HG02885 (cell line): ENCODE results near the gene IL17RA.

ENCODE experiments used
- ATAC-seq: cut with Tn5 transposase; IDR thresholded peaks from one replicate; pipeline ENCODE4 v1.9.1; 2021; ENCODE audit warnings: mild to moderate bottlenecking; ENCODE audit not compliant: unreplicated experiment, poor library complexity

The IL17RA gene

DNA sequence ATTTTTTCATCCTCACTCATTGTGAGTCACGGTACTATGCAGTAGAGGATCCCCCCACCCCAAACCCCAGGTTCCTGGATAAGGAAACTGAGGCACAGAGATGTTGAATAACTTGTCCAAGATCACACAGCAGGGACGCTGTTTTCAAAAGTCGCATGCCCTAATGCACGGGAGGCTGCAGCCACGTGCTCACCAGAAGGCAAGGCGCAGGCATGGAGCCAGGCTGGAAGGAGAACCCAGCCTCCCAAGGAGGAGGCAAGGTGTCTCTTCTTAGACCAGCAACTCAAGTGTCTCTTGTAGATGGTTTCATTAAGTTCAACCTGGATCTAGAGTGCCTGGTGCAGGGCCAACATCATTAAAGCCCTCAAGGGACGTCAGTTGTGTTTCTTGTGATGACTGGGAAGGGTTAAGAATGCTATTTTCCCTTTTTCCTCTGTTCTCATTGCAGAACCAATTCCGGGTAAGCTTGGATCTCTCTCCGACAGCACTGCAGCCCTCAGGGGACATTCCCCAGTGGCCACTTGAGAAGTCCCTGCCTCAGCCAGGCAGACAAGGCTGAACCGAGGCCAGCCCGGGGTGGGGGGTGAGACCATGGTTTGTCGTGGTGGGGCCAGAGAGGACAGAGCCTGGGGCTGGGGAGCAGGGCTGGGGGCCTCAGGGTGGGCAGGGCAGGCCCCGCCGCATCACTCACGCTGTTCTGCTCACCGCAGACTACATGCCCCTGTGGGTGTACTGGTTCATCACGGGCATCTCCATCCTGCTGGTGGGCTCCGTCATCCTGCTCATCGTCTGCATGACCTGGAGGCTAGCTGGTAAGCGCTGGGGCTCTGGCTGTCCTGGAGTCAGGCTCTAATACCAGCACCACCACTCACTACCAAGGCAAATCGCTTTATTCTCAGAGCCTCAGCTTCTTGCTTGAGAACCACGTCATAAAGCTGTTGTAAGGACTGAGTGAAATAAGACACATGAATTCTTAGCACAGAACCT is 20.6 kb downstream of the IL17RA start:
- no peak for ATAC-seq

DNA sequence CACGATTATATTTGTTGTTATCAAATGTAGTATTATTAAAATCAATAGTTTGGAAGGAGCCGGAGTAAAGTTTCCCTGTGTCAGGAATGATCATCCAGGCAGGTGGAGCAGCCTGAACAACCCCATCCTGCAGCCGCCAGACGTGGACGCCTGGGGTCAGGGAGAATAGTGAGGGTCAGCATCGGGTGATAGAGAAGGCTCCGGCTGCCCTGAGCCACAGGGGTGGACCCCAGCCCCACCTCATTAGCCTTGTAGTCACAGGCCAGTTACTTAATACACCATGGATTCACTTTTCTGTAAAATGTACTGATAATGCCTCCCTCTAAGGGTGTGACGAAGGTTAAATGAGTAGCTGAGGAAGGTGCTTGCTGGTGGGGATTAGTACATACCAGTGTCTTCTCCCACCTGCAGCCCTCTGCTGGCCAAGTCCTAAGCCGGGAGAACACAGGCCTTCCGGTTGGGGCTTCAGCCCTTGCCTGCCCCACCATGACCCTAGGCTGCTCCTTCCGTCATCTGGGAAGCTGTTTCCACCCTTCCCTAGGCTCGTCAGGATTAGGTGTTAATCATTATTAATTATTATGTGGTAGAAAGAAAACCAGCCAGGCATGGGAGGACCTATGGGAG is 21.5 kb downstream of the IL17RA start:
- peak; percentile 23 for ATAC-seq

DNA sequence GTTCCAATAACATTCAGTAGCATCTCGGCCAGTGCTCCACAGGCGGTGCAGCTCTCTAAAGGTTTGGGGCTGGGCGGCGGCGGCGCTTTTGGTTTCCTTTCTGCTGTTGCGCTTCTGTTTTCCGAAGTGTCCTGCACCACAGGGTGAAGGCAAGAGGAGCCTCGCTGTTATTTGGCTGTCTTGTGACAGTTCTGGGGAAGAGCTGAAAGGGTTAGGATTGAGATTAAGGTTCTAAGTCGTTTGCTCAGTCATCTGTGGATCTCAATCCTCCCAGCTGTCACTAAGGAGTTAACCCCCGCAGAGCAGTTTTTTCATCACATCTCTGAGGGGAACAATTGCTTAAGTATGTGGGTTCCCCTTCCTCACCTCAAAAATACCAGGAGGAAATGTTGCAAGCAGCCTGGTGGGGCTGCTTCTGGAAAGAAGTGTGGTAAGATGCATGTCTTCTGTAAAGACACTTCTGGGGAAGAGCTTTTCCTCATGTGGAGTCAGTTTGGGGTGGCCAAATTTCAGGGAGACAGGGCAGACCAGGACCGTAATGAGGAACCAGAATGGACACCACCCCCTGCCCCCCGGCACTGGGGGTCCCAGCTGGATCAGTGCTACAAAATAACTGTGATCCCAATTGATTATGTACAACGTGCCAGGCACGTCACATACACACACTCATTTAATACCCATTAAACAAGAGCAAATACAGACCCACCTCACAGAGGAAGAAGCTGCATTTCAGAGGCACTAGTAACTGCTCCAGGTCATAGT is 22.2 kb downstream of the IL17RA start:
- peak; percentile 58 for ATAC-seq

DNA sequence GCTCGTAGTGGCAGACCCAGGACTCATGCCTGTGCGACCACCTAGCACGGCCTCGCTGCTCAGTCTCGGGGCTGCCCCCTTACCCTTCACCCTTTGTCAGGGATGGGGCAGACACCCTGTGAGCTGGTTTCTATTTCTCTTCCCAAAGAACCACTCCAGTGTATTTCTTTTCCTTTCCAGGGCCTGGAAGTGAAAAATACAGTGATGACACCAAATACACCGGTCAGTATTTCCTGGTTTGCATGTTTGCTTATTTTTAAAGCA is 22.7 kb downstream of the IL17RA start:
- ATAC-seq, result no peak

GRCh38 chr22:17108256-17109112 is 23.7 kb downstream of the IL17RA start:
- no peak for ATAC-seq

DNA sequence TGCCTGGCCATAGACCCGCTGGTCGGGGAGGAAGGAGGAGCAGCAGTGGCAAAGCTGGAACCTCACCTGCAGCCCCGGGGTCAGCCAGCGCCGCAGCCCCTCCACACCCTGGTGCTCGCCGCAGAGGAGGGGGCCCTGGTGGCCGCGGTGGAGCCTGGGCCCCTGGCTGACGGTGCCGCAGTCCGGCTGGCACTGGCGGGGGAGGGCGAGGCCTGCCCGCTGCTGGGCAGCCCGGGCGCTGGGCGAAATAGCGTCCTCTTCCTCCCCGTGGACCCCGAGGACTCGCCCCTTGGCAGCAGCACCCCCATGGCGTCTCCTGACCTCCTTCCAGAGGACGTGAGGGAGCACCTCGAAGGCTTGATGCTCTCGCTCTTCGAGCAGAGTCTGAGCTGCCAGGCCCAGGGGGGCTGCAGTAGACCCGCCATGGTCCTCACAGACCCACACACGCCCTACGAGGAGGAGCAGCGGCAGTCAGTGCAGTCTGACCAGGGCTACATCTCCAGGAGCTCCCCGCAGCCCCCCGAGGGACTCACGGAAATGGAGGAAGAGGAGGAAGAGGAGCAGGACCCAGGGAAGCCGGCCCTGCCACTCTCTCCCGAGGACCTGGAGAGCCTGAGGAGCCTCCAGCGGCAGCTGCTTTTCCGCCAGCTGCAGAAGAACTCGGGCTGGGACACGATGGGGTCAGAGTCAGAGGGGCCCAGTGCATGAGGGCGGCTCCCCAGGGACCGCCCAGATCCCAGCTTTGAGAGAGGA is 24.5 kb downstream of the IL17RA start:
- ATAC-seq, result no peak

DNA sequence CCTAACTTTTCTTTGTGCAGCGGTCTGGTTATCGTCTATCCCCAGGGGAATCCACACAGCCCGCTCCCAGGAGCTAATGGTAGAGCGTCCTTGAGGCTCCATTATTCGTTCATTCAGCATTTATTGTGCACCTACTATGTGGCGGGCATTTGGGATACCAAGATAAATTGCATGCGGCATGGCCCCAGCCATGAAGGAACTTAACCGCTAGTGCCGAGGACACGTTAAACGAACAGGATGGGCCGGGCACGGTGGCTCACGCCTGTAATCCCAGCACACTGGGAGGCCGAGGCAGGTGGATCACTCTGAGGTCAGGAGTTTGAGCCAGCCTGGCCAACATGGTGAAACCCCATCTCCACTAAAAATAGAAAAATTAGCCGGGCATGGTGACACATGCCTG is 25.2 kb downstream of the IL17RA start:
- no peak for ATAC-seq

- ATAC-seq, result no peak
These were observed 26.2 kb downstream of the IL17RA start for GRCh38 chr22:17110791-17111550.

DNA sequence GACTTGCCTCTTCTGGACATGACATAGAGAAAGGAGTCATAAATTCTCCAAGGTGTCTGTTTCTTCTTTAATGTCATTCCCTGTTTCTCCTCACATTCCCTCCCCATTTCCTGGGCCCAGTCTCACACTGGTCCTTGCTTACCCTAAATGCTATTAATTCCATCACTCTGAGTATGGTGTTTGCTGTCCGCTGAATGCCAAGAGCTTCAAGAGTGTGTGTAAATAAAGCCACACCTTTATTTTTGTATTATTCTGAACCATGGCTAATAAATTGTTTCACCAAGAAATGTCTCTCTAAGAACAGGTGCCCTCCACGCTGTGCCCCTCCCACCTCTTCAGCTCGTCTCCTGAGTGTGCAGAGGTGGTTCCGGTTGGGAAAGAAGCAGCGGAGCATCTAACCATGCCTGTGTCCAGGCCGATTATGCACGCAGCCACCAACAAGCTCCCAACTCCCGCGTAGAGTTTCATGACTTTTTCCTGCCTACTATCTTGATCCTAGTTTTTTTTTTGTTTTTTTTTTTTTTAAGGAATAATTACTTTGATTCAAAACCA is 27.8 kb downstream of the IL17RA start:
- no peak for ATAC-seq

GRCh38 chr22:17113600-17113999 is 28.8 kb downstream of the IL17RA start:
- no peak for ATAC-seq

GRCh38 chr22:17114173-17114897 is 29.5 kb downstream of the IL17RA start:
- ATAC-seq, result no peak

GRCh38 chr22:17114898-17115235 is 30.1 kb downstream of the IL17RA start:
- no peak for ATAC-seq

DNA sequence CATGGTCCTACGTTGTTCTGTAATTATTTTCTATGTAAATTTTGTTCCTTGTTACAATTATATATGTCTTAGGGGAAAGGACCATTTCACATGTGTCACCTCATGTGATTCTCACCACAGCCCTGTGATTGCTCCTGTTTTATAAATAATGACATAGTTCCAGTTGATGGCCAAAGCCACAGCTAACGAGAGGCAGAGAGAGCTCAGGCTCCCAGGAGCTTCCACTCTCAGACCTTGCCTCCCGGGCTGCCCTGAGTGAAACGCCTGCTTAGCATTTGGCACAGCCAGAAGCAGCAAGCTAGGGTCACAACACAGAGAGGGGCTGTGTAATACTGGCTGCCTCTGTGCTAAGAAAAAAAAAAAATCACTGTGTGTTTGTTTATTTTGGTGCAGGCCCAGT is 30.4 kb downstream of the IL17RA start:
- ATAC-seq, result no peak

GRCh38 chr22:17115945-17116565 is 31.3 kb downstream of the IL17RA start:
- no peak for ATAC-seq

GRCh38 chr22:17116572-17117330 is 32.0 kb downstream of the IL17RA start:
- no peak for ATAC-seq

GRCh38 chr22:17117400-17117799 is 32.6 kb downstream of the IL17RA start:
- no peak for ATAC-seq

DNA sequence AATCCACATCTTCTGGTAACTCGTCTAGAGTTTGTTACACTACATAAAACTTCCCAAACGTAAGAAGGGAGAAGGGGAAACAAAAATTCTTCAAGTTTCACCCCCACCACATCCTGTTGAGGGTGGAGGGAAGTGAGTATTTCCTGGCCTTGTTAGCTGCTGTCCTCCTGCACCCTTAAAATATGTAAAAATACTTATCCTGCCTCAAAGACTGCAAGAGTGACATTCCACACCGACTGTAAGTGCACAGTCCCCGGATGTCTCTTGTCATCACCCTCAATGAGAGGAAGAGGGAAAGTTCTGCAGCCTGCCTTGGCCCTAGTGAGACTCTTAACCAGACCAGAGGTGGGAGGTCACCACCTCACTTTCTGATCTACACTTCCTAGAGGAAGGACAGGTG is 33.1 kb downstream of the IL17RA start:
- peak; percentile 35 for ATAC-seq
